GM23248 (cell line): Measurements from ENCODE around the gene ITPKC.

Experiments
- EZH2 ChIP-seq: fragments of 200-600 bp; sonication (generic); IDR thresholded peaks from 2 replicates; pipeline ENCODE4 v1.6.1; 2018; ENCODE audit warnings: antibody characterized with exemption, mild to moderate bottlenecking; ENCODE audit not compliant: insufficient read depth, poor library complexity, severe bottlenecking
- EZH2phosphoT487 ChIP-seq: fragments of 200-600 bp; sonication (generic); IDR thresholded peaks from 2 replicates; pipeline ENCODE4 v1.6.1; 2018; ENCODE audit warnings: antibody characterized with exemption, moderate library complexity, mild to moderate bottlenecking, low read depth; ENCODE audit not compliant: insufficient read depth

GRCh38 chr19:40671404-40671803 lies 45.5 kb upstream of the ITPKC start:
- TF ChIP-seq EZH2 (no peak), EZH2phosphoT487 (no peak)
